Measurements from ENCODE around the gene FAM25G.
"Not testable (repeated sequence)": the region's sequence is repeated elsewhere in the genome, so short reads cannot be mapped to it uniquely, and the experiment has no call there.

- not testable (repeated sequence) for TF ChIP-seq ZNF317 (CRISPR knock-in tag; IDR thresholded peaks at IDR 0.05; ENCODE audit: borderline replicate concordance, low read depth); FOXP4 (CRISPR knock-in tag; IDR thresholded peaks at IDR 0.05); ZBTB21 (CRISPR knock-in tag; IDR thresholded peaks at IDR 0.05; ENCODE audit: borderline replicate concordance); RELA (CRISPR knock-in tag; IDR thresholded peaks at IDR 0.05; ENCODE audit: borderline replicate concordance); NFE2L1 (CRISPR knock-in tag; IDR thresholded peaks at IDR 0.05); FOXP1 (CRISPR knock-in tag; IDR thresholded peaks at IDR 0.05; ENCODE audit: borderline replicate concordance); JUN (CRISPR knock-in tag; IDR thresholded peaks at IDR 0.05)
- TF ChIP-seq, protein P1, sequence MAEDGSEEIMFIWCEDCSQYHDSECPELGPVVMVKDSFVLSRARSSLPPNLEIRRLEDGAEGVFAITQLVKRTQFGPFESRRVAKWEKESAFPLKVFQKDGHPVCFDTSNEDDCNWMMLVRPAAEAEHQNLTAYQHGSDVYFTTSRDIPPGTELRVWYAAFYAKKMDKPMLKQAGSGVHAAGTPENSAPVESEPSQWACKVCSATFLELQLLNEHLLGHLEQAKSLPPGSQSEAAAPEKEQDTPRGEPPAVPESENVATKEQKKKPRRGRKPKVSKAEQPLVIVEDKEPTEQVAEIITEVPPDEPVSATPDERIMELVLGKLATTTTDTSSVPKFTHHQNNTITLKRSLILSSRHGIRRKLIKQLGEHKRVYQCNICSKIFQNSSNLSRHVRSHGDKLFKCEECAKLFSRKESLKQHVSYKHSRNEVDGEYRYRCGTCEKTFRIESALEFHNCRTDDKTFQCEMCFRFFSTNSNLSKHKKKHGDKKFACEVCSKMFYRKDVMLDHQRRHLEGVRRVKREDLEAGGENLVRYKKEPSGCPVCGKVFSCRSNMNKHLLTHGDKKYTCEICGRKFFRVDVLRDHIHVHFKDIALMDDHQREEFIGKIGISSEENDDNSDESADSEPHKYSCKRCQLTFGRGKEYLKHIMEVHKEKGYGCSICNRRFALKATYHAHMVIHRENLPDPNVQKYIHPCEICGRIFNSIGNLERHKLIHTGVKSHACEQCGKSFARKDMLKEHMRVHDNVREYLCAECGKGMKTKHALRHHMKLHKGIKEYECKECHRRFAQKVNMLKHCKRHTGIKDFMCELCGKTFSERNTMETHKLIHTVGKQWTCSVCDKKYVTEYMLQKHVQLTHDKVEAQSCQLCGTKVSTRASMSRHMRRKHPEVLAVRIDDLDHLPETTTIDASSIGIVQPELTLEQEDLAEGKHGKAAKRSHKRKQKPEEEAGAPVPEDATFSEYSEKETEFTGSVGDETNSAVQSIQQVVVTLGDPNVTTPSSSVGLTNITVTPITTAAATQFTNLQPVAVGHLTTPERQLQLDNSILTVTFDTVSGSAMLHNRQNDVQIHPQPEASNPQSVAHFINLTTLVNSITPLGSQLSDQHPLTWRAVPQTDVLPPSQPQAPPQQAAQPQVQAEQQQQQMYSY (CRISPR knock-in tag; IDR thresholded peaks at IDR 0.05), result not testable (repeated sequence)
- TF ChIP-seq, protein P2, sequence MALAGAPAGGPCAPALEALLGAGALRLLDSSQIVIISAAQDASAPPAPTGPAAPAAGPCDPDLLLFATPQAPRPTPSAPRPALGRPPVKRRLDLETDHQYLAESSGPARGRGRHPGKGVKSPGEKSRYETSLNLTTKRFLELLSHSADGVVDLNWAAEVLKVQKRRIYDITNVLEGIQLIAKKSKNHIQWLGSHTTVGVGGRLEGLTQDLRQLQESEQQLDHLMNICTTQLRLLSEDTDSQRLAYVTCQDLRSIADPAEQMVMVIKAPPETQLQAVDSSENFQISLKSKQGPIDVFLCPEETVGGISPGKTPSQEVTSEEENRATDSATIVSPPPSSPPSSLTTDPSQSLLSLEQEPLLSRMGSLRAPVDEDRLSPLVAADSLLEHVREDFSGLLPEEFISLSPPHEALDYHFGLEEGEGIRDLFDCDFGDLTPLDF (CRISPR knock-in tag; IDR thresholded peaks at IDR 0.05), result not testable (repeated sequence)
- TF ChIP-seq, protein P3, sequence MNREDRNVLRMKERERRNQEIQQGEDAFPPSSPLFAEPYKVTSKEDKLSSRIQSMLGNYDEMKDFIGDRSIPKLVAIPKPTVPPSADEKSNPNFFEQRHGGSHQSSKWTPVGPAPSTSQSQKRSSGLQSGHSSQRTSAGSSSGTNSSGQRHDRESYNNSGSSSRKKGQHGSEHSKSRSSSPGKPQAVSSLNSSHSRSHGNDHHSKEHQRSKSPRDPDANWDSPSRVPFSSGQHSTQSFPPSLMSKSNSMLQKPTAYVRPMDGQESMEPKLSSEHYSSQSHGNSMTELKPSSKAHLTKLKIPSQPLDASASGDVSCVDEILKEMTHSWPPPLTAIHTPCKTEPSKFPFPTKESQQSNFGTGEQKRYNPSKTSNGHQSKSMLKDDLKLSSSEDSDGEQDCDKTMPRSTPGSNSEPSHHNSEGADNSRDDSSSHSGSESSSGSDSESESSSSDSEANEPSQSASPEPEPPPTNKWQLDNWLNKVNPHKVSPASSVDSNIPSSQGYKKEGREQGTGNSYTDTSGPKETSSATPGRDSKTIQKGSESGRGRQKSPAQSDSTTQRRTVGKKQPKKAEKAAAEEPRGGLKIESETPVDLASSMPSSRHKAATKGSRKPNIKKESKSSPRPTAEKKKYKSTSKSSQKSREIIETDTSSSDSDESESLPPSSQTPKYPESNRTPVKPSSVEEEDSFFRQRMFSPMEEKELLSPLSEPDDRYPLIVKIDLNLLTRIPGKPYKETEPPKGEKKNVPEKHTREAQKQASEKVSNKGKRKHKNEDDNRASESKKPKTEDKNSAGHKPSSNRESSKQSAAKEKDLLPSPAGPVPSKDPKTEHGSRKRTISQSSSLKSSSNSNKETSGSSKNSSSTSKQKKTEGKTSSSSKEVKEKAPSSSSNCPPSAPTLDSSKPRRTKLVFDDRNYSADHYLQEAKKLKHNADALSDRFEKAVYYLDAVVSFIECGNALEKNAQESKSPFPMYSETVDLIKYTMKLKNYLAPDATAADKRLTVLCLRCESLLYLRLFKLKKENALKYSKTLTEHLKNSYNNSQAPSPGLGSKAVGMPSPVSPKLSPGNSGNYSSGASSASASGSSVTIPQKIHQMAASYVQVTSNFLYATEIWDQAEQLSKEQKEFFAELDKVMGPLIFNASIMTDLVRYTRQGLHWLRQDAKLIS (CRISPR knock-in tag; IDR thresholded peaks at IDR 0.05; ENCODE audit: borderline replicate concordance), result not testable (repeated sequence)
- TF ChIP-seq, protein P4, sequence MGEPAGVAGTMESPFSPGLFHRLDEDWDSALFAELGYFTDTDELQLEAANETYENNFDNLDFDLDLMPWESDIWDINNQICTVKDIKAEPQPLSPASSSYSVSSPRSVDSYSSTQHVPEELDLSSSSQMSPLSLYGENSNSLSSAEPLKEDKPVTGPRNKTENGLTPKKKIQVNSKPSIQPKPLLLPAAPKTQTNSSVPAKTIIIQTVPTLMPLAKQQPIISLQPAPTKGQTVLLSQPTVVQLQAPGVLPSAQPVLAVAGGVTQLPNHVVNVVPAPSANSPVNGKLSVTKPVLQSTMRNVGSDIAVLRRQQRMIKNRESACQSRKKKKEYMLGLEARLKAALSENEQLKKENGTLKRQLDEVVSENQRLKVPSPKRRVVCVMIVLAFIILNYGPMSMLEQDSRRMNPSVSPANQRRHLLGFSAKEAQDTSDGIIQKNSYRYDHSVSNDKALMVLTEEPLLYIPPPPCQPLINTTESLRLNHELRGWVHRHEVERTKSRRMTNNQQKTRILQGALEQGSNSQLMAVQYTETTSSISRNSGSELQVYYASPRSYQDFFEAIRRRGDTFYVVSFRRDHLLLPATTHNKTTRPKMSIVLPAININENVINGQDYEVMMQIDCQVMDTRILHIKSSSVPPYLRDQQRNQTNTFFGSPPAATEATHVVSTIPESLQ (CRISPR knock-in tag; IDR thresholded peaks at IDR 0.05), result not testable (repeated sequence)
- TF ChIP-seq, protein P5, sequence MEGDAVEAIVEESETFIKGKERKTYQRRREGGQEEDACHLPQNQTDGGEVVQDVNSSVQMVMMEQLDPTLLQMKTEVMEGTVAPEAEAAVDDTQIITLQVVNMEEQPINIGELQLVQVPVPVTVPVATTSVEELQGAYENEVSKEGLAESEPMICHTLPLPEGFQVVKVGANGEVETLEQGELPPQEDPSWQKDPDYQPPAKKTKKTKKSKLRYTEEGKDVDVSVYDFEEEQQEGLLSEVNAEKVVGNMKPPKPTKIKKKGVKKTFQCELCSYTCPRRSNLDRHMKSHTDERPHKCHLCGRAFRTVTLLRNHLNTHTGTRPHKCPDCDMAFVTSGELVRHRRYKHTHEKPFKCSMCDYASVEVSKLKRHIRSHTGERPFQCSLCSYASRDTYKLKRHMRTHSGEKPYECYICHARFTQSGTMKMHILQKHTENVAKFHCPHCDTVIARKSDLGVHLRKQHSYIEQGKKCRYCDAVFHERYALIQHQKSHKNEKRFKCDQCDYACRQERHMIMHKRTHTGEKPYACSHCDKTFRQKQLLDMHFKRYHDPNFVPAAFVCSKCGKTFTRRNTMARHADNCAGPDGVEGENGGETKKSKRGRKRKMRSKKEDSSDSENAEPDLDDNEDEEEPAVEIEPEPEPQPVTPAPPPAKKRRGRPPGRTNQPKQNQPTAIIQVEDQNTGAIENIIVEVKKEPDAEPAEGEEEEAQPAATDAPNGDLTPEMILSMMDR (IDR thresholded peaks at IDR 0.05), result not testable (repeated sequence)
- TF ChIP-seq, protein P6, sequence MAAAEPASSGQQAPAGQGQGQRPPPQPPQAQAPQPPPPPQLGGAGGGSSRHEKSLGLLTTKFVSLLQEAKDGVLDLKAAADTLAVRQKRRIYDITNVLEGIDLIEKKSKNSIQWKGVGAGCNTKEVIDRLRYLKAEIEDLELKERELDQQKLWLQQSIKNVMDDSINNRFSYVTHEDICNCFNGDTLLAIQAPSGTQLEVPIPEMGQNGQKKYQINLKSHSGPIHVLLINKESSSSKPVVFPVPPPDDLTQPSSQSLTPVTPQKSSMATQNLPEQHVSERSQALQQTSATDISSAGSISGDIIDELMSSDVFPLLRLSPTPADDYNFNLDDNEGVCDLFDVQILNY (CRISPR knock-in tag; IDR thresholded peaks at IDR 0.05), result not testable (repeated sequence)
Observed at GRCh38 chr10:47489630-47490029, 1.9 kb downstream of the FAM25G start.

All from WTC11 (cell line).